ENCODE measurements around the gene PNMA8A.

DNA sequence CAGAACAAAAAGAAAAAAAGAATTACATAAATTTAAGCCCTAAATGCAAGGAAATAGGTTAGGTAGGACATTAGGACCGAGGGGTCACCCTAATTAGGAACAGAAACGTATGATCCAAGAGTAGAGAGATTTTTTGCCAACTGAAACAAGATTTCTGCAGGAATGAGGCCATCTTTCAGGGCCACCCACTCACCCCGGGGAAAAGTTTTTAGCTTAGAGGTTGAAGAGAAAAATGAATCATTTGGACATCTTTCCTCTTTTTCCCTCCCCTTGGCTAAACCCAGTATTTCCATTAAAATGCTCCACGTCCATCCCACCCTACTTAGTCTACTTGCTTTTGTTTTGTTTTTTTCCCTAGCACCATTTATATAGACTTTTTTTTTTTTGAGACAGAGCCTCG lies 10.6 kb upstream of the PNMA8A start:
- TF ChIP-seq, protein P1, sequence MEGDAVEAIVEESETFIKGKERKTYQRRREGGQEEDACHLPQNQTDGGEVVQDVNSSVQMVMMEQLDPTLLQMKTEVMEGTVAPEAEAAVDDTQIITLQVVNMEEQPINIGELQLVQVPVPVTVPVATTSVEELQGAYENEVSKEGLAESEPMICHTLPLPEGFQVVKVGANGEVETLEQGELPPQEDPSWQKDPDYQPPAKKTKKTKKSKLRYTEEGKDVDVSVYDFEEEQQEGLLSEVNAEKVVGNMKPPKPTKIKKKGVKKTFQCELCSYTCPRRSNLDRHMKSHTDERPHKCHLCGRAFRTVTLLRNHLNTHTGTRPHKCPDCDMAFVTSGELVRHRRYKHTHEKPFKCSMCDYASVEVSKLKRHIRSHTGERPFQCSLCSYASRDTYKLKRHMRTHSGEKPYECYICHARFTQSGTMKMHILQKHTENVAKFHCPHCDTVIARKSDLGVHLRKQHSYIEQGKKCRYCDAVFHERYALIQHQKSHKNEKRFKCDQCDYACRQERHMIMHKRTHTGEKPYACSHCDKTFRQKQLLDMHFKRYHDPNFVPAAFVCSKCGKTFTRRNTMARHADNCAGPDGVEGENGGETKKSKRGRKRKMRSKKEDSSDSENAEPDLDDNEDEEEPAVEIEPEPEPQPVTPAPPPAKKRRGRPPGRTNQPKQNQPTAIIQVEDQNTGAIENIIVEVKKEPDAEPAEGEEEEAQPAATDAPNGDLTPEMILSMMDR (IDR thresholded peaks at IDR 0.05; ENCODE audit: low read length) = no peak
- no peak for TF ChIP-seq EZH2 (IDR thresholded peaks at IDR 0.05; ENCODE audit: borderline replicate concordance, low read length)
